ENCODE measurements around the gene ADAMTS14.

ADAMTS14 gene

GRCh38 chr10:70750156-70750703, 77.9 kb downstream of the ADAMTS14 start:
- TF ChIP-seq, protein P1, sequence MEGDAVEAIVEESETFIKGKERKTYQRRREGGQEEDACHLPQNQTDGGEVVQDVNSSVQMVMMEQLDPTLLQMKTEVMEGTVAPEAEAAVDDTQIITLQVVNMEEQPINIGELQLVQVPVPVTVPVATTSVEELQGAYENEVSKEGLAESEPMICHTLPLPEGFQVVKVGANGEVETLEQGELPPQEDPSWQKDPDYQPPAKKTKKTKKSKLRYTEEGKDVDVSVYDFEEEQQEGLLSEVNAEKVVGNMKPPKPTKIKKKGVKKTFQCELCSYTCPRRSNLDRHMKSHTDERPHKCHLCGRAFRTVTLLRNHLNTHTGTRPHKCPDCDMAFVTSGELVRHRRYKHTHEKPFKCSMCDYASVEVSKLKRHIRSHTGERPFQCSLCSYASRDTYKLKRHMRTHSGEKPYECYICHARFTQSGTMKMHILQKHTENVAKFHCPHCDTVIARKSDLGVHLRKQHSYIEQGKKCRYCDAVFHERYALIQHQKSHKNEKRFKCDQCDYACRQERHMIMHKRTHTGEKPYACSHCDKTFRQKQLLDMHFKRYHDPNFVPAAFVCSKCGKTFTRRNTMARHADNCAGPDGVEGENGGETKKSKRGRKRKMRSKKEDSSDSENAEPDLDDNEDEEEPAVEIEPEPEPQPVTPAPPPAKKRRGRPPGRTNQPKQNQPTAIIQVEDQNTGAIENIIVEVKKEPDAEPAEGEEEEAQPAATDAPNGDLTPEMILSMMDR (IDR thresholded peaks at IDR 0.05; ENCODE audit: low read depth, low read length), result no peak
- H3K4me3 ChIP-seq (ENCODE audit: low read depth, low read length), result no peak overlapping the region

GRCh38 chr10:70751356-70751755, 79.0 kb downstream of the ADAMTS14 start:
- no peak overlapping the region for H3K4me3 ChIP-seq (ENCODE audit: low read depth, low read length)
- TF ChIP-seq, protein P1 (IDR thresholded peaks at IDR 0.05; ENCODE audit: low read depth, low read length), result no peak

DNA sequence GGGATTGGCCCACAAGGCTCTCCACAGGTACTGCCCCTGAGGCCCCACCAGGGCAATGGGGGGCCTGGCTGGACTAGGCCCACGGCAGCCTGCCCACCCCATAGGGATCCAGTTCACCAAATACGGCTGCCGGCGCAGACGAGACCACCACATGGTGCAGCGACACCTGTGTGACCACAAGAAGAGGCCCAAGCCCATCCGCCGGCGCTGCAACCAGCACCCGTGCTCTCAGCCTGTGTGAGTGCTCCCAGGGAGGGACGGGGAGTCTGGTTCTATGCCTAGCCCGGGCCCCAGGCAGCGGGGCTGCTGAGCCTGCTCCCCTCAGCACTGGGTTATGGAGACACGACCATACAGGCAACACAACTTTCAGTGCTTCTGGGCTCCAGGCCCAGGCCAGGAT, 79.7 kb downstream of the ADAMTS14 start:
- TF ChIP-seq, protein P1 (IDR thresholded peaks at IDR 0.05; ENCODE audit: low read depth, low read length), result no peak
- H3K4me3 ChIP-seq (ENCODE audit: low read depth, low read length), result no peak overlapping the region

DNA sequence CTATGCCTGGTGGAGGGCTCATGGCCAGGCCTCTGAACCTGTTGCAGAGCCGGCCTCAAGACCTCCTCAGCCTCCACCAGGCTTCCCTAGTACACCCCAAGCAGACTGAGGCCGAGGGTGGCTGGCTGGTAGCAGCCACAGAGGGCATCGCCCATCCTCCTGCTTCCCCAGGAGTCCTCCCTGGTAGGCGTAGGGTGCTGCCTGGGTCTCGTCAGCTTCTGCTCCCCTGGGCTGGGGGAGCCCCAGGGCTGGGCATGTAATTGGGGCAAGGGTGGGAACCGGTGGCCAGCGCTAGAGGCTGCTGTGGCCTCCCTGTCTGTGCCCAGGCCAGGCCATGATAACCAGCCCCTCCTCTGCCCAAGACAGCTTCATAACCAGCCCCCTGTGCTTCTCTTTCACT, 80.3 kb downstream of the ADAMTS14 start:
- TF ChIP-seq, protein P1 (IDR thresholded peaks at IDR 0.05; ENCODE audit: low read depth, low read length), result no peak
- H3K4me3 ChIP-seq (ENCODE audit: low read depth, low read length), result no peak overlapping the region

DNA sequence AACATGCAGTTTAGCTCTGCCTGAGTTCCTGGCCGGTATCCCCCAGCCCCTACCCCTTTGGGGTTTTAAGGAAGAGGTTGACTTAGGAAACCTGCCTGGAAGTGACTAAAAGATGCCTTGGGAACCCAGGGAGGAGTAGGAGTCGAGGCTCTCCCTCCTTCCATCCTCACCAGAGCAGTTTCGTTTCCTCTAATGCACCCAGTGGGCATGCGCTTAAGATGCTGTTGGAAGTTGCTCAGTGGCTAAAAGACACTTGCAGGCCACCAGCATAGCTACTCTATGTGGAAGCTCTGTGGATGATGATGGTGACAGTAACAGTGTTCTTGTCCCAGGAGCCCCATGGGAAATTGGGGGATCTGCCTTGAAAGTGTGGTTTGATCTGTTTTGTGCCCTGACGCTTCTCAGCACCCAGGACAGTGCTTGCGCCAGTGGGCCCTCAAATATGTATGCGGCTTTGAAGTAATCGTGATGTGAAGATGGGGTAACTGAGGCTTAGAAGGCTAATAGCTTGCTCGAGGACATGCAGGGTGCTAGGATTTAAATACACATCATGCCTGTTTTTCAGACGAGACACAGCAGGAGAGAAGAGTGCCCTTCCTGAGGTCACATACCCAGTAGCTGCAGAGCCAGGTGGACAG, 80.8 kb downstream of the ADAMTS14 start:
- TF ChIP-seq, protein P1 (IDR thresholded peaks at IDR 0.05; ENCODE audit: low read depth, low read length), result no peak
- H3K4me3 ChIP-seq (ENCODE audit: low read depth, low read length), result no peak overlapping the region

DNA sequence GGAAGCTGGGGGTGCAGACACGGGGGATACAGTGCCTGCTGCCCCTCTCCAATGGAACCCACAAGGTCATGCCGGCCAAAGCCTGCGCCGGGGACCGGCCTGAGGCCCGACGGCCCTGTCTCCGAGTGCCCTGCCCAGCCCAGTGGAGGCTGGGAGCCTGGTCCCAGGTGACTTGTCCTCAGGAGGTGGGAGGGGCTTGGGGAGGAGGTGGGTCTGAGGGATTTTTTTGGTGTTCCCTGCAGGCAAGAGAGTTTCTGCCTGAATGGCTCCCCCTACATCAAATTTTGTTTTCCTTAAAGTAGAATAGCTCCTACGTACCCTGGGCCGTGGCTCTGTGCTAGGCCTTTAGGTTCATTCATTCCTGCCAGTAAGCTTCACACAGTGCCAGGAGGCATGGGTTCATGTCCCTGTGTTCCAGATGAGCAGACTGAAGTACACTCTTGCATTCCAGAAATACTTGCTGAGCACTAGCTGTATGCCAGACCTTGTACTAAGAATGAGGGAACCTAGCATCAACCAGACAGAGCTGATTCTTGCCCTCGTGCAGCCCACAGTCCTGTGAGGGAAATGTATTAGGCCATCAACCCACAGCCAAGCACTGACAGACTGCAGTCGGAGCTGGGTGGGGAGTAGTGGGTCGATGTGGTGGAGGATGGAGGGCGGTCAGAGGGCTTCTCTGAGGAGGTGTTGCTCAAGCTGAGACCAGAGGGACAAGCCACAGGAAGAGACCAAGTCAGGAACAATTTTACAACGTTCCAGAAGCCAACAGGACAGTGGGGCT, 81.7 kb downstream of the ADAMTS14 start:
- TF ChIP-seq, protein P1 (IDR thresholded peaks at IDR 0.05; ENCODE audit: low read depth, low read length), result no peak
- no peak overlapping the region for H3K4me3 ChIP-seq (ENCODE audit: low read depth, low read length)
